ENCODE measurements around the gene ZNF334. TPM values are rescaled to one million over a fixed set of nuclear protein-coding genes. Genes with fewer than 3 reads are reported as not detected.
A peak's percentile ranks its signal among the peaks of the same experiment; 100 is the strongest.

ZNF334 gene
- total RNA-seq, 1 donor from 2014 or later = 11.4 TPM

GRCh38 chr20:46546298-46546697 lies 32.9 kb upstream of the ZNF334 start:
- FAIRE-seq = no peak
- no peak for DNase-seq (ENCODE audit: low spot score in 2 of 2)

- FAIRE-seq = no peak
Observed at GRCh38 chr20:46545827-46546138, 32.4 kb upstream of the ZNF334 start.

GRCh38 chr20:46545077-46545826 lies 31.9 kb upstream of the ZNF334 start:
- peak; percentile 25 to 37 for DNase-seq (ENCODE audit: low spot score in 2 of 2)
- no peak for FAIRE-seq

More at GRCh38 chr20:46545827-46546138, 32.4 kb upstream of the ZNF334 start:
- no peak for DNase-seq (ENCODE audit: low spot score in 2 of 2)

GRCh38 chr20:46544576-46544975 lies 31.2 kb upstream of the ZNF334 start:
- FAIRE-seq (no peak), DNase-seq (ENCODE audit: low spot score in 2 of 2) (no peak)

- no peak for FAIRE-seq
- no peak for DNase-seq (ENCODE audit: low spot score in 2 of 2)
Observed at GRCh38 chr20:46543959-46544358, 30.6 kb upstream of the ZNF334 start.

GRCh38 chr20:46543033-46543432 lies 29.7 kb upstream of the ZNF334 start:
- DNase-seq (ENCODE audit: low spot score in 2 of 2) (no peak), FAIRE-seq (no peak)

GRCh38 chr20:46541229-46541935 lies 28.0 kb upstream of the ZNF334 start:
- FAIRE-seq (no peak), DNase-seq (ENCODE audit: low spot score in 2 of 2) (no peak)

- FAIRE-seq = no peak
- DNase-seq (ENCODE audit: low spot score in 2 of 2) = no peak
Observed at GRCh38 chr20:46539113-46539512, 25.8 kb upstream of the ZNF334 start.

- FAIRE-seq = no peak
Observed at GRCh38 chr20:46530640-46531039, 17.3 kb upstream of the ZNF334 start.

GRCh38 chr20:46523696-46524328 lies 10.5 kb upstream of the ZNF334 start:
- DNase-seq (ENCODE audit: low spot score in 2 of 2) (no peak), FAIRE-seq (no peak)

More at GRCh38 chr20:46530640-46531039, 17.3 kb upstream of the ZNF334 start:
- no peak for DNase-seq (ENCODE audit: low spot score in 2 of 2)

- no peak for FAIRE-seq
- DNase-seq (ENCODE audit: low spot score in 2 of 2) = no peak
Observed at GRCh38 chr20:46523108-46523507, 9.7 kb upstream of the ZNF334 start.

GRCh38 chr20:46520976-46521579 lies 7.7 kb upstream of the ZNF334 start:
- DNase-seq (ENCODE audit: low spot score in 2 of 2) = peak in 1 of 2 donors; percentile 48
- no peak for FAIRE-seq

- DNase-seq (ENCODE audit: low spot score in 2 of 2) (no peak), FAIRE-seq (no peak)
Observed at GRCh38 chr20:46520540-46520939, 7.2 kb upstream of the ZNF334 start.

GRCh38 chr20:46519471-46520068 lies 6.2 kb upstream of the ZNF334 start:
- FAIRE-seq = no peak
- DNase-seq (ENCODE audit: low spot score in 2 of 2) = no peak

- no peak for DNase-seq (ENCODE audit: low spot score in 2 of 2)
- FAIRE-seq = no peak
Observed at GRCh38 chr20:46509523-46509922, 3.8 kb downstream of the ZNF334 start.

- FAIRE-seq = no peak
- DNase-seq (ENCODE audit: low spot score in 2 of 2) = no peak
Observed at GRCh38 chr20:46507760-46508407, 5.5 kb downstream of the ZNF334 start.

GRCh38 chr20:46505506-46505905 lies 7.9 kb downstream of the ZNF334 start:
- DNase-seq (ENCODE audit: low spot score in 2 of 2) (no peak), FAIRE-seq (no peak)

- DNase-seq (ENCODE audit: low spot score in 2 of 2) (no peak), FAIRE-seq (no peak)
Observed at GRCh38 chr20:46501961-46502360, 11.4 kb downstream of the ZNF334 start.

GRCh38 chr20:46501337-46501942 lies 11.9 kb downstream of the ZNF334 start:
- no peak for FAIRE-seq
- no peak for DNase-seq (ENCODE audit: low spot score in 2 of 2)

GRCh38 chr20:46494077-46494476 lies 19.3 kb downstream of the ZNF334 start:
- no peak for DNase-seq (ENCODE audit: low spot score in 2 of 2)
- no peak for FAIRE-seq
